Measurements from ENCODE around the gene SLC7A9.

GRCh38 chr19:32873247-32873959 lies 3.8 kb upstream of the SLC7A9 start:
- no peak for TF ChIP-seq TAF1 (IDR thresholded peaks at IDR 0.05; ENCODE audit: borderline replicate concordance, insufficient read depth, low read length)
- TF ChIP-seq REST (IDR thresholded peaks at IDR 0.05; ENCODE audit: insufficient read depth in 1 of 2, low read depth in 2 of 2, low read length in 2 of 2), result no peak
- TF ChIP-seq POLR2AphosphoS5 (IDR thresholded peaks at IDR 0.05; ENCODE audit: low read depth, low read length), result no peak
